BLaER1 (cell line): ENCODE measurements around the gene MORN3.
"Not testable (repeated sequence)": the region's sequence is repeated elsewhere in the genome, so short reads cannot be mapped to it uniquely, and the experiment has no call there.

ENCODE experiments used
- H3K27ac ChIP-seq: shearing (Covaris generic); formaldehyde crosslinking; 2 replicates; pipeline ENCODE4 v1.8.1; 2022
- H3K27me3 ChIP-seq: shearing (Covaris generic); formaldehyde crosslinking; 2 replicates; pipeline ENCODE4 v1.8.1; 2022
- H3K36me3 ChIP-seq: shearing (Covaris generic); formaldehyde crosslinking; 2 replicates; pipeline ENCODE4 v1.8.1; 2022
- H3K4me1 ChIP-seq: shearing (Covaris generic); formaldehyde crosslinking; 2 replicates; pipeline ENCODE4 v1.8.1; 2022
- H3K4me2 ChIP-seq: shearing (Covaris generic); formaldehyde crosslinking; 2 replicates; pipeline ENCODE4 v1.8.1; 2022
- H3K4me3 ChIP-seq: shearing (Covaris generic); formaldehyde crosslinking; 2 replicates; pipeline ENCODE4 v1.8.1; 2022
- H3K9ac ChIP-seq: shearing (Covaris generic); formaldehyde crosslinking; 2 replicates; pipeline ENCODE4 v1.8.1; 2022
- H3K9me3 ChIP-seq: shearing (Covaris generic); formaldehyde crosslinking; 2 replicates; pipeline ENCODE4 v1.8.1; 2022
- H4K20me1 ChIP-seq: shearing (Covaris generic); formaldehyde crosslinking; 2 replicates; pipeline ENCODE4 v1.8.1; 2022
- Cebpa-rat ChIP-seq: shearing (Covaris generic); IDR thresholded peaks from 2 replicates; pipeline ENCODE4 v1.8.1; 2022

Gene MORN3

DNA sequence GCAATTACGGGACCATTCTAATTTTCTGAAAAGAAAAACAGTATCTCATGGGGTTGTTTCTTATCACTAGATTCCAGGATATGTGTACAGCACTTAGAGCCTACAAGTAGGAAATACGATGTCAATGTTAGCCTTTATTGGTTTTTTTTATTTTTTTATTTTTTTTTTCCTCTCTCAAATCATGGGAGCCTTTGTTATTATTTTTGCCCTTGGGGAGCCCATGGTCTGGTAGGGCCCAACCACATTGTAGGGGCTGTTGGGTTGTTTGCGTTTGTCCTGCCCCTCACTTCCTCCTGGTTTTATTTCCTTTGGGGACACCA, 5.9 kb downstream of the MORN3 start:
- Histone ChIP-seq H4K20me1 (no peaks in the 10 kb centered on the region), H3K27ac (peak overlapping the region; percentile 80), H3K9me3 (no peaks in the 10 kb centered on the region), H3K27me3 (no peaks in the 10 kb centered on the region), H3K36me3 (no peaks in the 10 kb centered on the region), H3K4me2 (peak overlapping the region; percentile 98), H3K9ac (0 out of 2 replicates have a peak overlapping the region, but pooled peaks have one; percentile 20), H3K4me1 (peaks cover 88% of the 10 kb centered on the region), H3K4me3 (peak overlapping the region; percentile 76; the same call in 1 of the 2 replicates)
- TF ChIP-seq Cebpa-rat: no peak

DNA sequence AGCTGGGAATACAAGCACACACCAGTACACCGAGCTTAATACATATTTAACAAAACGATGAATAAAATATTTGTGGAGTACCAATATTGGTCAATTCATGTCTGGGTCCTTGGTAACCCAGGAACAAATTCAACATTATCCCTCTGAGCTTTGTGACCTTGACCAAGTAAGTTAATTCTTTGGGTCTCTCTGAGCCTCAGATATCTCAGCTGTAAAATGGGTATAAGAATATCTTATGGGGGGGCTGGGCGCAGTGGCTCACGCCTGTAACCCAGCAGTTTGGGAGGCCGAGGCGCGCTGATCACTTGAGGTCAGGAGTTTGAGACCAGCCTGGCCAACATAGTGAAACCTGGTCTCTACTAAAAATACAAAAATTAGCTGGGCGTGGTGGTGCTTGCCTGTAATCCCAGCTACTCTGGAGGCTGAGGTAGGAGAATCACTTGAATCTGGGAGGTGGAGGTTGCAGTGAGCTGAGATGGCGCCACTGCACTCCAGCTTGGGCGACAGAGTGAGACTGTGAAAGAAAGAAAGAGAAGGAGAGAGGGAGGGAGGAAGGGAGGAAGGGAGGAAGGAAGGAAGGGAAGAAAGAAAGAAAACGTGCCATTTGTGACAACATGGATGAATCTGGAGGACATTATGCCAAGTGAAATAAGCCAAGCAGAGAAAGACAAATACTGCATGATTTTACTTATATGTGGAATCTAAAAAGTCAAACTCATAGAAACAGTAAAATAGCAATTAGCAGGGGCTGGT, 7.9 kb downstream of the MORN3 start:
- H3K27ac ChIP-seq, H3K27me3 ChIP-seq, H3K9me3 ChIP-seq, H3K9ac ChIP-seq, H3K4me3 ChIP-seq, H4K20me1 ChIP-seq, H3K36me3 ChIP-seq: not testable (repeated sequence)
- peak overlapping the region; percentile 22 for H3K4me2 ChIP-seq
- H3K4me1 ChIP-seq: peaks cover 90% of the 10 kb centered on the region

DNA sequence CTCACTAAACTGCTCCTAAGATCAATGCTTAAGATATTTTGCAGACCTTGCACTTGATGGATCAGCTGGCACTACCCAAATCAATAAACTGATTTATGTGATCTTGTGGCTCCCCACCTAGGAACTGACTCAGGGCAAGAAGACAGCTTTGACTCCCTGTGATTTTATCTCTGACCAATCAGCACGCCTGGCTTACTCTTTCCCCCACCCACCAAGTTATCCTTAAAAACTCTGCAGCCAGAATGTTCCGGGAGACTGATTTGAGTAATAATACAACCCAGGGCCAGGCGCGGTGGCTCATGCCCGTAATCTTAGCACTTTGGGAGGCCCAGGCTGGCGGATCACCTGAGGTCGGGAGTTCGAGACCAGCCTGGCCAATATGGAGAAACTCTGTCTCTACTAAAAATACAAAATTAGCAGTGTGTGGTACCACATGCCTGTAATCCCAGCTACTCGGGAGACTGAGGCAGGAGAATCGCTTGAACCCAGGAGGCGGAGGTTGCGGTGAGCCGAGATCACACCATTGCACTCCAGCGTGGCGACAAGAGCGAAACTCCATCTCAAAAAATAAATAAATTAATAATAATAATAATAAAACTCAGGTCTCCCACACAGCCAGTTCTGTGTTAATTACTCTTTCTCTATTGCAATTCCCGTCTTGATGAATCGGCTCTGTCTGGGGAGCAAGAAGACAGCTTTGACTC, 12.0 kb downstream of the MORN3 start:
- peaks cover 52% of the 10 kb centered on the region for H3K4me1 ChIP-seq
- peaks cover 7% of the 10 kb centered on the region; the same call in 1 of the 2 replicates for H3K36me3 ChIP-seq
- no peak overlapping the region for H3K9ac ChIP-seq
- 0 out of 2 replicates have a peak overlapping the region, but pooled peaks have one; percentile 2 for H3K27ac ChIP-seq
- no peaks in the 10 kb centered on the region for H3K27me3 ChIP-seq
- H3K4me2 ChIP-seq: no peak overlapping the region
- TF ChIP-seq Cebpa-rat: no peak
- H4K20me1 ChIP-seq: no peaks in the 10 kb centered on the region
- H3K9me3 ChIP-seq: no peaks in the 10 kb centered on the region
- no peak overlapping the region for H3K4me3 ChIP-seq

DNA sequence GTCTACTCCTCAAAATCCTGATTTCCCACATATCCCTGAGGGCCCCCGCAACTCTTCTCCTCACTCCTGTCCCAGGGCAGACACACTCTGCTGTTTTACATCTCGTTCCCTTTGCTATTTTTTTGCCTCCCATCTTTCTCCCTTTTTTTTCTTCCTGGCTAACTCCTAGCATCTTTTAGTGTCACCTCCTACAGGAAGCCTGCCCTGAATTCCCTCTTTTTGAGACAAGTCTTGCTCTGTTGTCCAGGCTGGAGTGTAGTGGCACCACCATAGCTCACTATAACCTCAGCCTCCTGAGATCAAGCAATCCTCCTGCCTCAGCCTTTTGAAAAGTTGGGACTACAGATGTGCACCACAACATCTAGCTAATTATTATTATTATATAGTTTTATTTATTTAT, 13.3 kb downstream of the MORN3 start:
- H3K27me3 ChIP-seq: no peaks in the 10 kb centered on the region
- H4K20me1 ChIP-seq: no peaks in the 10 kb centered on the region
- H3K9ac ChIP-seq: no peak overlapping the region
- no peaks in the 10 kb centered on the region for H3K9me3 ChIP-seq
- H3K36me3 ChIP-seq: peaks cover 21% of the 10 kb centered on the region; the same call in 1 of the 2 replicates
- TF ChIP-seq Cebpa-rat: no peak
- no peak overlapping the region for H3K4me2 ChIP-seq
- no peak overlapping the region for H3K27ac ChIP-seq
- H3K4me1 ChIP-seq: peaks cover 39% of the 10 kb centered on the region
- H3K4me3 ChIP-seq: no peak overlapping the region

DNA sequence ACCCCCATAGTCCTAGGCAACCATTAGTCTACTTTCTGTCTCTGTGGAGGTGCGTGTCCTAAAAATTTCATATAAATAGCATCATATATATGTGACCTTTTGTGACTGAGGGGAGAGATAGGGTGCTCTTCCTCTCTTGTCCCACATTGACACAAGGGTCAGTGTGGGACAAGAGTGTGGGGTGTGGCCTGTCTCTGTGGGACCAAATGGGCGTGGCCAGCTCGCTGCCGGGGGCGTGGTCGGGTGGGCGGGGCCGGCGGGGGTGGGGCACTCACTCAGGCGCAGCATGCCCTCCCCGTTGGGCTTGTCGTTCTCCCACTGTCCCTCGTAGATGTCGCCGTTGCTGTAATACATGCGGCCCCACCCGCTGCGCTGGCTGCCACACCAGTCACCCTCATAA, 15.5 kb downstream of the MORN3 start:
- no peaks in the 10 kb centered on the region for H4K20me1 ChIP-seq
- no peak overlapping the region for H3K4me2 ChIP-seq
- H3K4me1 ChIP-seq: peaks cover 29% of the 10 kb centered on the region
- H3K4me3 ChIP-seq: no peak overlapping the region
- no peak overlapping the region for H3K27ac ChIP-seq
- H3K9me3 ChIP-seq: no peaks in the 10 kb centered on the region
- H3K9ac ChIP-seq: no peak overlapping the region
- H3K27me3 ChIP-seq: no peaks in the 10 kb centered on the region
- peaks cover 26% of the 10 kb centered on the region; the same call in 1 of the 2 replicates for H3K36me3 ChIP-seq
- no peak for TF ChIP-seq Cebpa-rat

DNA sequence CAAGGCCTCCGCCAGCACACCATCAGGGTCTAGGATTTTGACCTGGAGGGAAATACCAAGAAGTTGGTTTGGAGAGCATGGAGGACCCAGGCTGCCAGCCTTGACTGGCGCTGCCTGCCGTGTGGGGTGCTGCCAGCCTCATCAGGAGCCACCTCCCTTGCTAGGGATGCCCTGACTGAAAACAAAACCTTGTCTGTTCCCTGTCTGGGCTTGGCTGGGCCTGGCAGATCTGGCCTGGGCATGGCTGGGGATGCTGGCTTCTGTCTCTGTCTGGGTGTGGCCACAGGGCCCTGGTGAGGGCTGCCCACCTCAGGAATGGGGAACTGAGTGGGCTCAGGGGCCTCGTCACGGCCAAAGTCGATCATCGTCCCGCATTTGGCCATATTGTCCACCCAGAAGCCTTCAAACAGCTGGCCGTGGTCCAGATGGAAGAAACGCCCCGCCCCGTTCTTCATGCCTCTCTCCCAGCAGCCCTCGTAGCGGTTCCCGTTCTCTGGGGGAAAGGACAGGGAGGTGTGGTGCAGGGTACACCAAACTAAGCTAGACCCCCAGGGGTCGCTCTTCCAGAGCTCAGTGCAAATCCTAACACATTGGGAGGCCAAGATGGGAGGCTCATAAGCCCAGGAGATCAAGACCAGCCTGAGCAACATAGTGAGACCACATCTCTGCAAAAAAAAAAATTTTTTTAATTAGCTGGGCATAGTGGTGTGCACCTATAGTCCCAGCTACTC, 16.5 kb downstream of the MORN3 start:
- H3K27ac ChIP-seq: no peak overlapping the region
- H3K4me2 ChIP-seq: no peak overlapping the region

DNA sequence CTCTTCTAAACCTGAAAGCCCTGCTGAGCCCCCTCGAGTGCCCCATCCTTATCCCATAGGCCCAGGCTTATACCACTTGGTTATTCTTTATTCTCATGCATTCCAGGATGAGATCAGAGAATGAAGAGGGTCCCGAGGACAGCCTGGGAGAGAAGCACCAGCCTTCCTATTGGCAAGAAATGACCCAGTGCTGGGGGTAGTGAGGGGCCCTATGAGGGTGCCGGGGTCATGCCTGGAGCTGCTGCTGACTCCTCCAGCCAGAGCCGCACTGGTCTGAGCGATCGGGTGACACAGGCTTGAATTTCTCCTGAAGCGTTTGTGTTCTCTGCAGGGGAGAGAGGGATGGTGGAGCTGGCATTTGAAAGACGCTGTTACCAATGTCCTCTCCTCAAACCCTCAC, 18.1 kb downstream of the MORN3 start:
- Histone ChIP-seq H3K9ac (no peak overlapping the region), H3K27me3 (no peaks in the 10 kb centered on the region), H3K9me3 (no peaks in the 10 kb centered on the region), H3K27ac (no peak overlapping the region; the same call in 1 of the 2 replicates), H4K20me1 (no peaks in the 10 kb centered on the region), H3K36me3 (peaks cover 51% of the 10 kb centered on the region), H3K4me3 (no peak overlapping the region), H3K4me2 (no peak overlapping the region), H3K4me1 (peaks cover 12% of the 10 kb centered on the region)
- TF ChIP-seq Cebpa-rat: no peak

More for the DNA sequence above, 16.5 kb downstream of the MORN3 start:
- Histone ChIP-seq H4K20me1 (no peaks in the 10 kb centered on the region), H3K36me3 (peaks cover 35% of the 10 kb centered on the region), H3K4me3 (no peak overlapping the region), H3K4me1 (peaks cover 19% of the 10 kb centered on the region), H3K9ac (no peak overlapping the region), H3K9me3 (no peaks in the 10 kb centered on the region), H3K27me3 (no peaks in the 10 kb centered on the region)
- no peak for TF ChIP-seq Cebpa-rat

DNA sequence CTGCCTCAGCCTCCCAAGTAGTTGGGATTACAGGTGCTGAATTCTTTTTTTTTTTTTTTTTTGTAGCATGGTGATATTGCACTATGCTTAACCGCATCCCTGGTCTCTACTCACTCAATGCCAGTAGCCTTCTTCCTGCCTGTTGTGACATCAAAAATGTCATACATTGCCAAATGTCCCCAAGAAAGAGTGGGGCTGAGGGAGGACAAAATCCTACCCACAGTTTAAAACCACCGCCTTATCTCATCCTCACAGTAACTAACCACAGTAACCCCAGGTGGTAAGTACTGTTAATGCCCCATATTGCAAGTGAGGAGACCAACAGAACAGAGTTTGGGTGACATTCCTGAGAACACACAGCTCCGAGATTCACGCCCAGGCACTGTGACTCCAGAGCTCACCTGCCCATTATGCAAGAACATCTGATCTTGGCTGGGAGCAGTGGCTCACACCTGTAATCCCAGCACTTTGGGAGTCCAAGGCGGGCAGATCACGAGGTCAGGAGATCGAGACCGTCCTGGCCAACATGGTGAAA, 19.6 kb downstream of the MORN3 start:
- H3K36me3 ChIP-seq: peaks cover 66% of the 10 kb centered on the region
- no peak overlapping the region for H3K4me3 ChIP-seq
- peaks cover 12% of the 10 kb centered on the region for H3K4me1 ChIP-seq
- peak overlapping the region; percentile 5; the same call in 1 of the 2 replicates for H3K4me2 ChIP-seq
- H3K9ac ChIP-seq: no peak overlapping the region
- TF ChIP-seq Cebpa-rat: no peak
- no peak overlapping the region for H3K27ac ChIP-seq
- no peaks in the 10 kb centered on the region for H3K27me3 ChIP-seq
- no peaks in the 10 kb centered on the region for H3K9me3 ChIP-seq
- H4K20me1 ChIP-seq: no peaks in the 10 kb centered on the region

DNA sequence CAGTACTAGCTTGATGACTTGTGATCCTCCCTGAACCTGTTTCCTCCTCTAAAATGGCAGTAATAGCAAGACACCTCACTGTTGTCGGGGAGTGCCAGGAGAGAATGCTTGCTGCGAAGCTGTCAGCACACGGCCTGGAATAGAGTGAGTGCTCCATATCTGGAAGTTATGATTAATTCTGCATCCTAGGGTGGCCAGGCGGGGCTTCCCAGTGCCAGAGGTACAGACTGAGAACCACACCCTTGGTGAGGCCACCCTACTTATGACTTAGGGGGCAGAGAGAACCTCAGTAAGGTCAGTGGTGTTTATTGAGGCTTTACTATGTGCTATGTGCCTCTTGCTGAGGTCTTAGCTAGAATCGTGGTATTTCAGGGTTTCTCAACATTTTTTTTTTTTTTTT, 20.1 kb downstream of the MORN3 start:
- TF ChIP-seq Cebpa-rat: no peak
- Histone ChIP-seq H3K9me3 (no peaks in the 10 kb centered on the region), H3K4me2 (no peak overlapping the region; the same call in 1 of the 2 replicates), H3K4me3 (no peak overlapping the region), H3K27me3 (no peaks in the 10 kb centered on the region), H4K20me1 (no peaks in the 10 kb centered on the region), H3K27ac (no peak overlapping the region; the same call in 1 of the 2 replicates), H3K4me1 (peaks cover 12% of the 10 kb centered on the region), H3K36me3 (peaks cover 71% of the 10 kb centered on the region), H3K9ac (no peak overlapping the region)
